Fibroblast of villous mesenchyme (primary cell): Measurements from ENCODE around the gene BTN2A1. TPM values are rescaled to one million over a fixed set of nuclear protein-coding genes. Genes with fewer than 3 reads are reported as not detected.
"Not testable (repeated sequence)": the region's sequence is repeated elsewhere in the genome, so short reads cannot be mapped to it uniquely, and the experiment has no call there.

Source experiments
- DNase-seq: peaks from one replicate; pipeline ENCODE4 v3.0.0-alpha.2; 2010; ENCODE audit warnings: low read depth
- H3K4me3 ChIP-seq: 2 replicates; pipeline ENCODE4 v1.5.1; 2011; ENCODE audit warnings: low read depth, mild to moderate bottlenecking, low read length
- CTCF ChIP-seq: IDR thresholded peaks from 2 replicates; pipeline ENCODE4 v1.5.1; 2012; ENCODE audit warnings: low read depth, mild to moderate bottlenecking, low read length; ENCODE audit not compliant: insufficient read depth
- total RNA-seq: library from RNA; depleted of rRNA; stranded (reverse); fragments of >200 nt; gene quantifications from 2 replicates; pipeline ENCODE4 v1.2.3, GENCODE V29; 2012

BTN2A1 gene
- total RNA-seq, 1 donor = 21.6 TPM

DNA sequence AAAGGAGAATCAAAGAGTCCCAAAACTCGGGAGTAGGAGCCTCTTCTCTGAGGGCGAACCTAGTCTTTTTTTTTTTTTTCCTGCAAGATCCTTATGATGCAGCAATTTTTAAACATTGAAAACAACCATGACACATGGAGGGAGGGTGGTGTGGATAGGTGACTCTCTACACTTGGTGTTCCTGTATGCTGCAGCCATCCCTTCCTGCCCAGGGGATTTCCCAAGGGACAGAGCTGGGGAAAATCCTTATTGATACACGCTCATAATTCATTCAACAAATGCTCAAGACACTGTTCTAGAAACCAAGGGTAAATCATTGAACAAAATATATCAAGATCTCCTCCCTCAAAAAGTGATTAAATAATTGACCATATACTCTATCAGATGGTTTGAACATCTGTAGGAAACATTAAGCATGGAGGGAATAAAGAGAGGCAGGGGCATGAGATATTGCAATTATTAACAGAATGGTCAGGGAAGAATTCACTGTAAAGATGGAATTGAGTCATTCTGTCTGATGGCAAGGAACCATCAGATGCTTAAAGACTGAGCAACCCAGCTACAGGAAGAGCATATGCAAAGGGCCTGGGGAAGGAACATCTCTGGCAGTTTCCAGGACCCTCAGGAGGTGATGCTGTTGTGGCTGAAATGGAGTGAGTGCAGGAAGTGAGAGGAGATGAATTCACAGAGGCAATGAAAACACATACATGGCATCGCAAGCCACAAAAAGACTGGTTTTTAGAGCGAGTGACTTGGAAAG is 30.9 kb upstream of the BTN2A1 start:
- TF ChIP-seq CTCF = no peak
- no peak overlapping the region for H3K4me3 ChIP-seq
- no peak for DNase-seq

GRCh38 chr6:26427451-26427809 is 30.3 kb upstream of the BTN2A1 start:
- DNase-seq = no peak
- TF ChIP-seq CTCF = no peak
- no peak overlapping the region for H3K4me3 ChIP-seq

DNA sequence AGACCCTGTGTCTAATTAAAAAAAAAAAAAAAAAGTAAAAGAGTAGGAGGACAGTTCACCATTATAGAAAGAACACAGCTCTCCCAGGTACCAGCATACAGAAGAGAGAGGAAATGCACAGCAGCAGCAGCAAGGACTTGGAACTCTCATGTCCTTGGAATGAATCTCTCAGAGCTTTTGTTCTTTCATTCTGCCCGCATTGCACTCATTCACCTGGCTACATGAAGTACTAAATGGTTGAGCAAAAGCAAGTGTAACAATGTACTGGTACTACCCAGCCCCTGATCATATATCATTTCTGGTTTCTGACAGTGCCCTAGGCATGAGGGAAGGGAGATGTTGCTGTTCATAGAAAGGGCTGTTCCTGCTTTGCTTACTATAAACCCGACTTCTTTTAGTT is 29.5 kb upstream of the BTN2A1 start:
- no peak overlapping the region for H3K4me3 ChIP-seq
- no peak for TF ChIP-seq CTCF
- DNase-seq = no peak

DNA sequence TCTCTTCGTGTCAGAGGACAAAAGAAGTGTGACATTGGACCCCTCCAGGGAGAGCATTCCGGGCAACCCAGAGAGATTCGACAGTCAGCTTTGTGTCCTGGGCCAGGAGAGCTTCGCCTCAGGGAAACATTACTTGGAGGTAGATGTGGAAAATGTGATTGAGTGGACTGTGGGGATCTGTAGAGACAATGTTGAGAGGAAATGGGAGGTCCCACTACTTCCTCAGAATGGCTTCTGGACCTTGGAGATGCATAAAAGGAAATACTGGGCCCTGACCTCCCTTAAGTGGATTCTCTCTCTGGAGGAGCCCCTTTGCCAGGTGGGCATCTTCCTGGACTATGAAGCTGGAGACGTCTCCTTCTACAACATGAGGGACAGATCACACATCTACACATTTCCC is 27.0 kb upstream of the BTN2A1 start:
- no peak for TF ChIP-seq CTCF
- no peak overlapping the region for H3K4me3 ChIP-seq
- DNase-seq = no peak

DNA sequence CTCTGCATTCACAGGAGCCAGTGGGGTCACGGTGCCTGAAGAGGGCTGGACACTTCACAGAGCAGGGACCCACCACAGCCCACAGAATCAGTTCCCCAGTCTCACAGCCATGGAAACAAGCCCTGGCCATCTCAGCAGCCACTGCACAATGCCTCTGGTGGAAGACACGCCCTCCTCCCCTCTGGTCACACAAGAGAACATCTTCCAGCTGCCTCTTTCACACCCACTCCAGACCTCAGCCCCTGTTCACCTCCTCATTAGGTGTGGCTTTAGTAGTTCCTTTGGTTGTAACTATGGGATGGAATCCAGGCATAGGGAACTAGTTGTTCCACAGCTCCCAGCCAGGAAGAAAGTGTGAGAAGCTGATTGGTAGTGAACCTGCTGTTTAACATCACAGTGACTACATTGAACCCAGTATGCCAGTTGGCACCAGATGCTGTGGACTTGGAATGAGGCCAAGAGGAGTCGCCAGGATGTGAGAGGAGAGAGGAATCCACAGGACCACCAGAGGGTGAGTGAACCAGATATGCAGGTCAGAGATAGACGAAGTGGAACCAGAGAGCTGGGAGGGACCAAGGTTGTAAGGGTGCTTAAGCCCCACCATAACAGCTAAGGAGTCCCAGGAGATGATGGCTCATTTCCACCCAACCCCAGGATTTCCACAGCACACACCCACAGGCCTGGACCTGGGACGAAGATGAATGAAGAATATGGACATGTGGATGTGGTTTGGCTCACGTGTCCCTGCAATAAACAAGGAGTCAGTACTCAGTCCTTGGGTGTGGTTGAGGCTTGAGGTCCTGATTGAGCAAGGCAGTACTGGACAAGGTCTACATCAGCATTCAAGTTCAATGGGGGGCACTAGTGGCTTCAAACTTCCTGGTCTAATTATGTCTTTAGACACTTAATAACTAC is 26.2 kb upstream of the BTN2A1 start:
- no peak for TF ChIP-seq CTCF
- peak; percentile 33 for DNase-seq
- H3K4me3 ChIP-seq = no peak overlapping the region

DNA sequence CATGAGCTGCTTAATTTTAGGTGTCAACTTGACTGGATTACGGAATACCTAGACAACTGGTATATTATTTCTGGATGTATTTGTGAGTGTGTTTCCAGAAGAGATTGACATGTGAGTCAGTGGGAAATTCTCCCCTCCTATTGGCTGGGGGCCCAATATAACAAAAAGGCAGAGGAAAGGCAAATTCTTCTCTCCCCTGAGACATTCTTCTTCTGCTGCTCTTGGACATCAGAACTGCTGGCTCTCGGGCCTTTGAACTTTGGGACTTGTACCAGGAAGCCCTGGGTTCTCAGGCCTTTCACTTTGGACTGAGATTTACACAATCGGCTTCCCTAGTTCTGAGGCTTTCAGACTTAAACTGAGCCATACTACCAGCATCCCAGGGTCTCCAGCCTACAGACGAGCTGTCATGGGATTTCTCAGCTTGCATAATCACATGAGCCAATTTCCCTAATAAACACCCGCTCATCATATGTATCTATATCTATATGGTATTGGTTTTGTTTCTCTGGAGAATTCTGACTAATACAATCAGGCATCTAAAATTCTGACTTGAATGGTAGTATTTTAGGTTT is 25.0 kb upstream of the BTN2A1 start:
- H3K4me3 ChIP-seq = no peak overlapping the region
- no peak for TF ChIP-seq CTCF
- no peak for DNase-seq

DNA sequence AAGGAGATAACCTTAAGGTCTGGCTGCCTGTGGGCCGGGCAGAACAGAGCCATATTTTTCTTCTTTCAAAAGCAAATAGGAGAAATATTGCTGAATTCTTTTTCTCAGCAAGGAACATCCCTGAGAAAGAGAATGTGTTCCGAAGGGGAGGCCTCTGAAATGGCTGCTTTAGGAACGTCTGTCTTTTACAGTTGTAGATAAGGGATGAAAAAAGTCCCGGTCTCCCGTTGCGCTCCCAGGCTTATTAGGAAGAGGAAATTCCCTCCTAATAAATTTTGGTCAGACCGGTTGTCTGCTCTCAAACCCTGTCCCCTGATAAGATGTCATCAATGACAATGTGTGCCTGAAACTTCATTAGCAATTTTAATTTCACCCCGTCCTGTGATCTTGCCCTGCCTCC is 24.1 kb upstream of the BTN2A1 start:
- DNase-seq, H3K4me3 ChIP-seq: not testable (repeated sequence)
